Osteocyte (in vitro differentiated cells): Measurements from ENCODE around the gene NFAT5. TPM values are rescaled to one million over a fixed set of nuclear protein-coding genes. Genes with fewer than 3 reads are reported as not detected.

Experiments
- DNase-seq: peaks from one replicate; pipeline ENCODE4 v3.0.0; 2021; ENCODE audit warnings: mixed read lengths; ENCODE audit not compliant: unreplicated experiment; ENCODE audit errors: extremely low spot score
- H3K27ac Mint-ChIP-seq: one replicate; pipeline ENCODE4 v1.8.0; 2021; ENCODE audit warnings: mild to moderate bottlenecking, mixed read lengths; ENCODE audit not compliant: unreplicated experiment
- H3K27me3 Mint-ChIP-seq: one replicate; pipeline ENCODE4 v1.8.0; 2021; ENCODE audit warnings: mixed read lengths; ENCODE audit not compliant: unreplicated experiment
- H3K36me3 Mint-ChIP-seq: one replicate; pipeline ENCODE4 v1.8.0; 2021; ENCODE audit warnings: mixed read lengths; ENCODE audit not compliant: unreplicated experiment
- H3K4me1 Mint-ChIP-seq: one replicate; pipeline ENCODE4 v1.8.0; 2021; ENCODE audit warnings: mixed read lengths; ENCODE audit not compliant: unreplicated experiment
- H3K4me3 Mint-ChIP-seq: one replicate; pipeline ENCODE4 v1.8.0; 2021; ENCODE audit warnings: mild to moderate bottlenecking, moderate library complexity, mixed read lengths; ENCODE audit not compliant: unreplicated experiment
- H3K9me3 Mint-ChIP-seq: one replicate; pipeline ENCODE4 v1.8.0; 2021; ENCODE audit warnings: mixed read lengths; ENCODE audit not compliant: unreplicated experiment
- CTCF ChIP-seq: fragments of 200-600 bp; sonication (generic); IDR thresholded peaks from 2 replicates; pipeline ENCODE4 v1.5.0; 2021; ENCODE audit warnings: antibody characterized with exemption, mild to moderate bottlenecking, moderate library complexity
- total RNA-seq: library from RNA; stranded (reverse); gene quantifications from 2 replicates; pipeline ENCODE4 v1.2.1, GENCODE V29; 2021

The NFAT5 gene
- total RNA-seq, 1 donor from 2014 or later = 55.0 TPM

- Mint-ChIP-seq H3K36me3 (no peaks in the 10 kb centered on the region), H3K27me3 (no peaks in the 10 kb centered on the region), H3K4me1 (peaks cover 10% of the 10 kb centered on the region), H3K27ac (no peak overlapping the region), H3K9me3 (no peaks in the 10 kb centered on the region), H3K4me3 (no peak overlapping the region)
- TF ChIP-seq CTCF = no peak
- no peak for DNase-seq
These were observed 42.9 kb upstream of the NFAT5 start for GRCh38 chr16:69522732-69523404.

GRCh38 chr16:69523566-69524305 is 42.0 kb upstream of the NFAT5 start:
- no peaks in the 10 kb centered on the region for H3K9me3 Mint-ChIP-seq
- no peak overlapping the region for H3K27ac Mint-ChIP-seq
- no peak for DNase-seq
- no peak for TF ChIP-seq CTCF
- peaks cover 14% of the 10 kb centered on the region for H3K4me1 Mint-ChIP-seq
- H3K4me3 Mint-ChIP-seq = no peak overlapping the region
- no peaks in the 10 kb centered on the region for H3K27me3 Mint-ChIP-seq
- no peaks in the 10 kb centered on the region for H3K36me3 Mint-ChIP-seq

GRCh38 chr16:69526831-69527655 is 38.7 kb upstream of the NFAT5 start:
- Mint-ChIP-seq H3K36me3 (no peaks in the 10 kb centered on the region), H3K27me3 (no peaks in the 10 kb centered on the region), H3K4me1 (peaks cover 39% of the 10 kb centered on the region), H3K4me3 (no peak overlapping the region), H3K9me3 (no peaks in the 10 kb centered on the region), H3K27ac (peak overlapping the region; percentile 41)
- no peak for DNase-seq
- no peak for TF ChIP-seq CTCF

GRCh38 chr16:69531988-69532387 is 33.8 kb upstream of the NFAT5 start:
- Mint-ChIP-seq H3K4me3 (no peak overlapping the region), H3K27ac (no peak overlapping the region)

More at GRCh38 chr16:69531988-69532387, 33.8 kb upstream of the NFAT5 start:
- Mint-ChIP-seq H3K4me1 (peaks cover 64% of the 10 kb centered on the region), H3K36me3 (no peaks in the 10 kb centered on the region), H3K9me3 (no peaks in the 10 kb centered on the region), H3K27me3 (no peaks in the 10 kb centered on the region)
- DNase-seq = no peak
- no peak for TF ChIP-seq CTCF
